Activated T-cell treated with anti-CD3 and anti-CD28 coated beads, Interleukin-2, amount 50 U/mL, for 24 hours (primary cell): ENCODE results near the gene PIH1D1.
"Not testable (repeated sequence)": the region's sequence is repeated elsewhere in the genome, so short reads cannot be mapped to it uniquely, and the experiment has no call there.

Experiments
- DNase-seq: peaks from one replicate; pipeline ENCODE4 v3.0.0-alpha.2; 2020
- H3K27ac Mint-ChIP-seq: 2 replicates; pipeline ENCODE4 v1.8.0; 2020; ENCODE audit warnings: mild to moderate bottlenecking, mixed read lengths
- H3K27me3 Mint-ChIP-seq: 2 replicates; pipeline ENCODE4 v1.8.0; 2020; ENCODE audit warnings: mixed read lengths
- H3K36me3 Mint-ChIP-seq: 2 replicates; pipeline ENCODE4 v1.8.0; 2020; ENCODE audit warnings: low read depth, mixed read lengths
- H3K4me1 Mint-ChIP-seq: 2 replicates; pipeline ENCODE4 v1.8.0; 2020; ENCODE audit warnings: low read depth, mixed read lengths
- H3K4me3 Mint-ChIP-seq: 2 replicates; pipeline ENCODE4 v1.8.0; 2020; ENCODE audit warnings: mild to moderate bottlenecking, moderate library complexity, mixed read lengths
- H3K9me3 Mint-ChIP-seq: 2 replicates; pipeline ENCODE4 v1.8.0; 2020; ENCODE audit warnings: mixed read lengths

PIH1D1 gene

GRCh38 chr19:49453013-49453756 lies 1.6 kb upstream of the PIH1D1 start, which contains the start of gene ALDH16A1:
Gene ALDH16A1, plus strand, starts transcription at chr19:49453225. Its CDS starts 107 bp downstream, at chr19:49453332.
- peak; percentile 98 for DNase-seq
- no peaks in the 10 kb centered on the region for H3K27me3 Mint-ChIP-seq
- peaks cover 66% of the 10 kb centered on the region for H3K4me1 Mint-ChIP-seq
- H3K9me3 Mint-ChIP-seq, result no peaks in the 10 kb centered on the region
- H3K27ac Mint-ChIP-seq, result peak within 1 kb of the TSS; percentile 99
- peaks cover 71% of the 10 kb centered on the region for H3K36me3 Mint-ChIP-seq
- H3K4me3 Mint-ChIP-seq, result peak within 1 kb of the TSS; percentile 99

GRCh38 chr19:49450405-49450804 lies 1.2 kb downstream of the PIH1D1 start:
- peak overlapping the region; percentile 99 for H3K4me3 Mint-ChIP-seq
- peaks cover 74% of the 10 kb centered on the region for H3K36me3 Mint-ChIP-seq

DNA sequence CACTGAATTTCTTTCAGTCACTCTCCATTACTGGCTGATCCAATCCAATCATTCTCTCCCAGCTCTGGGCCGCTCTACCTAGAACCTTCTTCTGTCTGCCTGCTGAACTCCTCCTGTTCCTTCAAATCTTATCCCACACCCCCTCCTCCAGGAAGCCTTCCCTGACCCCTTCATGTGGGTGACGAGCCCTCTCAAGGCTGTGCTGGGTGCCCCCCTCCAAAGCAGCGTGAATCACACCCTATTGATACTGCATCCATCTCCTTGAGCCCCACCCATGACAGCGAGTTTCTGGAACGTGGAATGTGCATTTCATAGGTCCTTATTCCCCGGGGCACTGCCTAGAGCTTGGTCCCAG lies 3.2 kb downstream of the PIH1D1 start:
- no peak overlapping the region for H3K4me3 Mint-ChIP-seq
- peaks cover 53% of the 10 kb centered on the region for H3K4me1 Mint-ChIP-seq
- no peaks in the 10 kb centered on the region for H3K27me3 Mint-ChIP-seq
- peaks cover 62% of the 10 kb centered on the region for H3K36me3 Mint-ChIP-seq
- no peaks in the 10 kb centered on the region for H3K9me3 Mint-ChIP-seq
- H3K27ac Mint-ChIP-seq, result peak overlapping the region; percentile 48
- no peak for DNase-seq

More at GRCh38 chr19:49450405-49450804, 1.2 kb downstream of the PIH1D1 start:
- Mint-ChIP-seq H3K4me1 (peaks cover 57% of the 10 kb centered on the region), H3K9me3 (no peaks in the 10 kb centered on the region), H3K27me3 (no peaks in the 10 kb centered on the region), H3K27ac (peak overlapping the region; percentile 99)
- DNase-seq, result no peak

- H3K27me3 Mint-ChIP-seq, result peaks cover under 1% of the 10 kb centered on the region
- DNase-seq, result no peak
- H3K27ac Mint-ChIP-seq, result peak overlapping the region; percentile 48
- H3K9me3 Mint-ChIP-seq, result no peaks in the 10 kb centered on the region
- H3K4me1 Mint-ChIP-seq, result peaks cover 53% of the 10 kb centered on the region
- peaks cover 58% of the 10 kb centered on the region for H3K36me3 Mint-ChIP-seq
- no peak overlapping the region for H3K4me3 Mint-ChIP-seq
Observed at GRCh38 chr19:49447485-49448431, 3.9 kb downstream of the PIH1D1 start.

DNA sequence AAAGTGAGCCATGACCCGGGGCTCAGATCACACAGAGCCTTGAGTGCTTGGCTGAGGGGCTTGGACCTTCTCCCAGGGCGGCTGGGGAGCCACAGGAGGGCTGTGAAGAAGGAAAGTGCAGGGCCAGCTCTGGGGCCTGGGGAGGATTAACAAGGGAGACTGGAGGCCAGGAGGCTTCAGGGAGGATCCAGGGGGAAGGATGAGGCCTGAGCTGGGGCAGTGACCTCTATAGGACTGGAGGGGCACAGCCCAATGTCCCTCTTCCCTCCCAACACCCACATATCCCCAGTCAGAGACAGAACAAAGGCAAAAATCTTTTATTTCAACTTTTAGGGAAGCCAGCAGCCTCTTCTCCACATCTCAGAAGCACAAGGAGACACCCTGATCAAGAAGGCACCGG lies 5.6 kb downstream of the PIH1D1 start:
- peaks cover 51% of the 10 kb centered on the region for H3K36me3 Mint-ChIP-seq
- peaks cover 16% of the 10 kb centered on the region for H3K27me3 Mint-ChIP-seq
- no peak for DNase-seq
- peaks cover 55% of the 10 kb centered on the region for H3K4me1 Mint-ChIP-seq
- H3K4me3 Mint-ChIP-seq, result no peak overlapping the region
- no peaks in the 10 kb centered on the region for H3K9me3 Mint-ChIP-seq
- H3K27ac Mint-ChIP-seq, result no peak overlapping the region

DNA sequence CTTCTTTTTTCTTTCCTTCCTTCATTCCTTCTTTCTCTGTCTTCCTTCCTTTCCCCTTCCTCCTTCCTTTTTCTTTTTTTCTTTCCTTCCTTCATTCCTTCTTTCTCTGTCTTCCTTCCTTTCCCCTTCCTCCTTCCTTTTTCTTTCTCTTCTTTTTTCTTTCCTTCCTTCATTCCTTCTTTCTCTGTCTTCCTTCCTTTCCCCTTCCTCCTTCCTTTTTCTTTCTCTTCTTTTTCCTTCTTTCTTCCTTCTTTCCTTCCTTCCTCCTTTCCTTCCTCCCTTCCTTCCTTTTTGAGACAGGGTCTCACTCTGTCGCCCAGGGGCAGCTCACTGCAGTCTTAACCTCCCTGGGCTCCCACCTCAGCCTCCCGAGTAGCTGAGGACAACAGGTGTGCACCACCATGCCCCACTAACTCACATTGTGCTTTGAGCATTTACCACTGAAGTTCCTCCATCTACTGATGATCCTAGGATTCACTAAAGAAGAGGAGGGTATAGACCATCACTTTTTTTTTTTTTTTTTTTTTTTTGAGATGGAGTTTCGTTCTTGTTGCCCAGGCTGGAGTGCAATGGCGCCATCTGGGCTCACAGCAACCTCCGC lies 7.4 kb downstream of the PIH1D1 start:
- not testable (repeated sequence) for H3K9me3 Mint-ChIP-seq, DNase-seq
- H3K36me3 Mint-ChIP-seq, result peaks cover 34% of the 10 kb centered on the region
- H3K27me3 Mint-ChIP-seq, result peaks cover 34% of the 10 kb centered on the region
- H3K4me3 Mint-ChIP-seq, result peak overlapping the region; percentile 79
- peaks cover 47% of the 10 kb centered on the region for H3K4me1 Mint-ChIP-seq
- H3K27ac Mint-ChIP-seq, result peak overlapping the region; percentile 94

DNA sequence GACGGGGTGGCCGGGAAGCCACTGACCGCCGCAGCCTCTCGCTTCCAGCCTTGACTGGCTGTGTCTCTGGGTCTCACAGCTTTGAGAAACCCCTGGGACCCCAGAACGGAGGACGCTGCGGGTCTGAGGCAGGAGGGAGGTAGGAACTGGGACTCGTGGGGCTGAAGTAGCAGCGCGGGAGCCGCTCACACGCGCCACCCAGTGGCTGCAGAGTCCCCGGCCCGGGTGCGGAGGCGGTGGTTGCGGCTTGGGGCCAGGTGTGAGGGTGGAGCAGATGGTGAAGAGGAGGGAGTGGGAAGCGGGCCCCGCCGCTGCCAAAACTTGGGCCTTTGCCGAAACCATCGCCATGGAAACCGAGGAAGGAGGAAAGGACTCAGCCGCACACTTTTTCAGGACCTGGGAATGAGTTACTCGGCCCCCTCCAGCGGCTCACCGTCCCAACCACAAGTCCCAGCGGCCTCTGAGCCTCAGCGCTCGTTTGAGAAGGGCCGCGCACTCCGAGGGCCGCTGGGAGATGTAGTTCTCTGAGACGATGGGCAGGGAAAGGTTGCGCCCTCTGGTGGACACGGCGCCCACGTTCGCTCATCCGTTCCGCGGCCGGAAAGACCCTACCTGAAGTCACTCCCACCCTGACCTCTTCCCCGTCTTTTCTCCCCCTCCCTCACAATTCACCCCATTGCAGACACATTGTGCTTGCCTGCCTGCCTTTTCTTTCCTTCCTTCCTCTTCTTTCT lies 8.1 kb downstream of the PIH1D1 start:
- no peaks in the 10 kb centered on the region for H3K9me3 Mint-ChIP-seq
- peak overlapping the region; percentile 79 for H3K4me3 Mint-ChIP-seq
- peak overlapping the region; percentile 94 for H3K27ac Mint-ChIP-seq
- H3K4me1 Mint-ChIP-seq, result peaks cover 42% of the 10 kb centered on the region
- peaks cover 39% of the 10 kb centered on the region for H3K27me3 Mint-ChIP-seq
- DNase-seq, result peak; percentile 97
- peaks cover 27% of the 10 kb centered on the region for H3K36me3 Mint-ChIP-seq

- Mint-ChIP-seq H3K4me3 (peak overlapping the region; percentile 79), H3K4me1 (peaks cover 36% of the 10 kb centered on the region), H3K36me3 (peaks cover 21% of the 10 kb centered on the region), H3K27me3 (peaks cover 45% of the 10 kb centered on the region), H3K9me3 (no peaks in the 10 kb centered on the region), H3K27ac (peak overlapping the region; percentile 94)
- peak; percentile 70 for DNase-seq
Observed at GRCh38 chr19:49442771-49443365, 8.7 kb downstream of the PIH1D1 start.

- Mint-ChIP-seq H3K4me3 (peak overlapping the region; percentile 79), H3K9me3 (no peaks in the 10 kb centered on the region), H3K27ac (no peak overlapping the region), H3K4me1 (peaks cover 33% of the 10 kb centered on the region), H3K27me3 (peaks cover 51% of the 10 kb centered on the region), H3K36me3 (peaks cover 16% of the 10 kb centered on the region)
- DNase-seq, result no peak
Observed at GRCh38 chr19:49442354-49442753, 9.3 kb downstream of the PIH1D1 start.

GRCh38 chr19:49441960-49442350 lies 9.7 kb downstream of the PIH1D1 start:
- peaks cover 12% of the 10 kb centered on the region for H3K36me3 Mint-ChIP-seq

DNA sequence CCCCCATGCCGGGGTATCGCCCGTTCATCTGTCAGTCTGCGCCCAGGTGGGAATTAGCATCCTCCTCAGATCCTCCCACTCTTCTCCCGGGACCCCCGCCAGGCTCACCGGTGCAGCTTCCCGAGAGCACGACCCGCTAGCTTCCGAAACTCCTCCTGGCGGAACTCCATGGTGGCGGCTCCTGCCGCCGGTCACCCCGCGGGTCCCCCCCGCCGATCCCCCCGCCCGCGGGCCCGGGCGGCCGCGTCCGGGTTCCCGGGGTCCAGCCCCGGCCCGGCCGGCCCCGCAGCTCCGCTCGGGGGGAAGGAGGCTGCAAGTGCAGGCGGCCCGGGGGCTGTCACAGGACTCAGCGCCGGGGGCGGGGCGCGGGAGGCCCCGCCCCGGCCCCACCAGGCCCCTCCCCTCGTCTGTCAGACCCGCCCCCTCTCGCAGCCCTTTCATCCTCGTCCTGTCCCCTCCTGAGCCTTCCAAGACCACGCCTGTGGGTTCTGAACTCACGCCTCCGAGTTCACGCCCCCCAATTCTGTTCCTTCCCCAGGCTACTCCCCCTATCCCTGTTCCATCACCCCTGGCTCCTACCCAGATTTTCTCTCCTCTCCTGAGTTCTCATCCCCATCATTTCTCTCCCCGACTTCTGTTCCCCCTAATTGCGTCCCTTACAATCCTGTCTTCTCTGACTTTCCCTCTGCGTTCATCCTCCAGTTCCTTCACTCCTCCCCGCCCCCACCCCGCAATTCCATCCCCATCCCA lies 10.2 kb downstream of the PIH1D1 start, which contains the start of gene SLC17A7:
SLC17A7 (minus strand) TSS at position 318 of the 750 bp plus-strand sequence; CDS start at position 170, 148 bp downstream.
- no peaks in the 10 kb centered on the region for H3K9me3 Mint-ChIP-seq
- H3K27ac Mint-ChIP-seq, result no peak within 1 kb of the TSS
- peaks cover 31% of the 10 kb centered on the region for H3K4me1 Mint-ChIP-seq
- peaks cover 6% of the 10 kb centered on the region for H3K36me3 Mint-ChIP-seq
- DNase-seq, result peak; percentile 65
- H3K4me3 Mint-ChIP-seq, result peak within 1 kb of the TSS; percentile 79
- peaks cover 60% of the 10 kb centered on the region for H3K27me3 Mint-ChIP-seq

More at GRCh38 chr19:49441960-49442350, 9.7 kb downstream of the PIH1D1 start:
- Mint-ChIP-seq H3K4me1 (peaks cover 33% of the 10 kb centered on the region), H3K27me3 (peaks cover 55% of the 10 kb centered on the region), H3K27ac (no peak overlapping the region), H3K9me3 (no peaks in the 10 kb centered on the region), H3K4me3 (peak overlapping the region; percentile 79)
- DNase-seq, result no peak

DNA sequence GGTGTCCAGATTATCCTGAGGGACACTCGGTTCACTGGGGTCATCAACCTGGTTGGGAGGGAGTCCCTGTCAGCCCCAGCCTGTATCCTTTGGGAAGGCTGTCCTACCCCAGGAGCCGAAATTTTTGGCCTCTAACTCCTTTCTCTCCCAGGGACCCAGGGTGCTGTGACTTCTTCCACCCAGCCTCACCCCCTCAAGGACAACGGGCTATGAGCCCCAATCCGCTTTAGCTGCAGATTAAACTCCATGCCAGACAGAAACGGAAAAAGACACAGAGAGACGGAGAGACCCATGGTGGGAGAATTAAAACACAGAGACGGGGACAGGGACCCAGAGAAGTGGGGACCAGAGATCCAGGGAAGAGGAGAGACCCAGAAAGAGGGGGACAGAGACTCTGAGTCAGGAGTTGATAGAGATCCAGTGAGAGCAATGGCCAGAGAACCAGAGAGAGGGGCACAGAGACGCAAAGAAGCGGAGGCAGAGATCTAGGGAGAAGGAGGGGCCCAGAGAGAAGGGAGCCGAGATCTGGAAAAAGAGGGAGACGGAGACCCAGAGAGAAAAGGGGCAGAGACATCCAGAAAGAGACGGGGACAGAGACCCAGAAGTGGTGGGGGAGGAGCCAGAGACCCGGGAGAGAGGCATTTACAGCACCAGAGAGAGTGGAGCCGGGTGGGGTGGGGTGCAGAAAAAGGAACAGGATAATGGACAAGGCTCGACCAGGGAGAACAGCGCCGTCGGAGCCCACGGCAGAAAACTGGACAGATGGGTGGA lies 11.0 kb downstream of the PIH1D1 start:
- no peak for DNase-seq
- Mint-ChIP-seq H3K36me3 (no peaks in the 10 kb centered on the region), H3K4me1 (peaks cover 37% of the 10 kb centered on the region), H3K27ac (no peak overlapping the region), H3K4me3 (no peak overlapping the region), H3K27me3 (peaks cover 68% of the 10 kb centered on the region), H3K9me3 (no peaks in the 10 kb centered on the region)
